22Rv1 (cell line): ENCODE data around the gene TAGLN3.

ENCODE experiments used
- H3K27ac ChIP-seq: fragments of 450-650 bp; 2 replicates; pipeline ENCODE4 v1.5.1; 2017
- ZFX ChIP-seq: fragments of 450-650 bp; IDR thresholded peaks from 2 replicates; pipeline ENCODE4 v1.6.1; 2017; ENCODE audit warnings: antibody characterized with exemption, borderline replicate concordance
- TF ChIP-seq, protein P1 (sequence below): fragments of 450-650 bp; IDR thresholded peaks from 2 replicates; pipeline ENCODE4 v1.5.1; 2017; ENCODE audit warnings: mild to moderate bottlenecking

The TAGLN3 gene

DNA sequence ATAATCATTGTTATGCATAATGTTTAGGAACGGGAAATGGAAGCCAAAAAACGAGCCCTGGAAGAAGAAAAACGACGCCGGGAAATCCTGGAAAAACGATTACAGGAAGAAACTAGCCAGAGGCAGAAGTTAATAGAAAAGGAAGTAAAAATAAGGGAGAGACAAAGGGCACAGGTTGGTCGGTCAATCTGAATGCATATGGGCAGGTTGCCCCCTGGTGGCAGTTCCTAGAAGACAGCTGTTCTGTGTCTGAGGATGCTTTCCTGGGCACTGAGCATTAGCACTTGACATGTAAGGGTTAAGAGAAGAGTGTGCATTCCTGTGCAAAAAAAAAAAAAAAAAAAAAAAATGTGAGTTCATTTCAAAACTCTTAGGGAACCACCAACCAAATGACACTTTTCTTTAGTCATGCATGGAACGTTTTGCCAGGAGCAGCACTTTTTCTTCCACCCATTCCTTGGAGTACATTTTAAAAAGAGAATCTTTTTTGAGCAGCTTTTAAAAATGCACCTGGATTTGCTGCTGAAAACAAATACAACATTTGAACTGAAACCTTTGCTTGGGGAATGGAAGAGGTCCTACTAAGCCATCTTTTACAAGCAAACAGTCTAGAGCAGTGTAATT lies 31.0 kb upstream of the TAGLN3 start:
- no peak for TF ChIP-seq ZFX
- TF ChIP-seq, protein P1, sequence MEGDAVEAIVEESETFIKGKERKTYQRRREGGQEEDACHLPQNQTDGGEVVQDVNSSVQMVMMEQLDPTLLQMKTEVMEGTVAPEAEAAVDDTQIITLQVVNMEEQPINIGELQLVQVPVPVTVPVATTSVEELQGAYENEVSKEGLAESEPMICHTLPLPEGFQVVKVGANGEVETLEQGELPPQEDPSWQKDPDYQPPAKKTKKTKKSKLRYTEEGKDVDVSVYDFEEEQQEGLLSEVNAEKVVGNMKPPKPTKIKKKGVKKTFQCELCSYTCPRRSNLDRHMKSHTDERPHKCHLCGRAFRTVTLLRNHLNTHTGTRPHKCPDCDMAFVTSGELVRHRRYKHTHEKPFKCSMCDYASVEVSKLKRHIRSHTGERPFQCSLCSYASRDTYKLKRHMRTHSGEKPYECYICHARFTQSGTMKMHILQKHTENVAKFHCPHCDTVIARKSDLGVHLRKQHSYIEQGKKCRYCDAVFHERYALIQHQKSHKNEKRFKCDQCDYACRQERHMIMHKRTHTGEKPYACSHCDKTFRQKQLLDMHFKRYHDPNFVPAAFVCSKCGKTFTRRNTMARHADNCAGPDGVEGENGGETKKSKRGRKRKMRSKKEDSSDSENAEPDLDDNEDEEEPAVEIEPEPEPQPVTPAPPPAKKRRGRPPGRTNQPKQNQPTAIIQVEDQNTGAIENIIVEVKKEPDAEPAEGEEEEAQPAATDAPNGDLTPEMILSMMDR: peak; percentile 88
- H3K27ac ChIP-seq: no peak overlapping the region

DNA sequence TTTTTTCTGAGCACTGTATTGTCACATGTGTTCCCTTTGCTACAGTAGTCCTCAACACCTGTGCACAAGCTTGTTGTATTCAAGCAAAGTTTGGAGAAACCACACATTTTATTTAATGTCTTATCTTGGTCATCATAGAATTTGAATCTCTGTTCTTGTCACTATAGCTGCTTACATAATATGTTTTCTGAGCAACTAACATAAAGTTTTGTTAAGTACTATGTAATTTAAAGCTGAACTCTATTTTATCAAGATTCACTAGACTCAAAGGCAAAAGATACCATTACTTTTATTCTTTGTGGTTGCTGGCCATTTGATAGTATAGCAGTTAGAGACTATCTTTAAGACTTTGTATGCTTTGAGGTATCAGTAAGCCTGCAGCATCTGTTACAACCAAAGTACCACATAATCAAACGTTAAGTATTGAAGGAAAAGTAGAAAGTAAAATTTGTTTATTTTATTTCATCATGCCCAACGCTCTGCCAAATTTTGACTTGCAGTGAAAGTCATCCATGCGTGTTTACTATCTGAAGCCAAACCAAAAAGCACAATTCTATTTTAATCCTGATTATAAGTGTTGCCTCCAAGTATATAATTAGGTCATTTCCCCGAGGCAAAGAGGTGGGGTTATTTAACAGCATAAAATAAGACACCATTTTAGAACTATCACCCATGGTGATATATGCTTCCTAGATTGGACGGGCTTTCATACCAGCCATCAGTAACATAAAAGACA lies 30.2 kb upstream of the TAGLN3 start:
- no peak overlapping the region for H3K27ac ChIP-seq
- TF ChIP-seq ZFX: no peak
- TF ChIP-seq, protein P1: no peak

DNA sequence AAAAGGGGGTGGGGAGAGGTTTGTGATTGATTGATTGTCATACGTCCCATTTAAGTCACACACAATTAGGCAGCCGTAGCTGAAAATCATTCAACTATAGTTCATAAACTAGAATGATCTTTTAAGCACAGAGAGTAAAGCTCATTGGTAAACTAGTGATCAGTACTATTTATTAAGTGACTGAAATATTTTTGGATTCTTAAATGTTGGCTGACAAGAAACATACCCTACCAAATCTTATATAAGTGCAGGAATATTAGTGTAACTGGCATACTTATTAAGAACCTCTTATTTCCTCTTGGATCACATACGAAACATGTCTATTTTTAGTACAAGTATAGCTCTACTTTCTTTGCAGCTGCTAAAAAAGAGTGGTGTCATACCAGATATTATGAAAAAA lies 28.3 kb upstream of the TAGLN3 start:
- TF ChIP-seq ZFX: no peak
- TF ChIP-seq, protein P1: no peak
- H3K27ac ChIP-seq: no peak overlapping the region

DNA sequence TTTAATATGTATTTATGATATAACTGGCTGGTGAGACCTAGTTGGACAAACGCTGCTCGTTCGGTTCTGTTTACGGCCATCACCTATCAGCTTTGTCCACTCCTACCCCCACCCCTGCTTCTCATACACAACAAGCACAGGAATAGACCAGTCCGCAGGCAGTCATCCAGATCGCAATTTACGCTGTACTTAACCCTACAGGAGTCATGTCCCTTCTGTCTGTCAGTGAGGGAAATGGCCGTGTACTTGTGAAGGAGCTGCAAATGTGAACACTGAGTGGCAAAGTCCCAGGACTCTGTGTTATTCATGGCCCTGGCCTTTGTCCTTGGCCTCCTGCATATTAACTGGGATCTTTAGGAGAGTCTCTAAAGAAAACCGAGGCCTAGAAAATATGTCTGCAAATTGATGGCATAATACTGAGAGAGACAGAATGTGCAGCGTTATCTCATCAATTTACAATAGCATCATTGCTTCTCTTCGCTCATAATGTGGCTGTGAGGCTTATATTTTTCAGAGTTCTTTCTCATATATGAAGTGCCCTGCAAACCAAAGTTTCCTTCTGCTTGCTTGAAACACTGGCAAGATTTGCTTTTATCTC lies 27.1 kb upstream of the TAGLN3 start:
- no peak overlapping the region for H3K27ac ChIP-seq
- TF ChIP-seq, protein P1: no peak
- no peak for TF ChIP-seq ZFX

DNA sequence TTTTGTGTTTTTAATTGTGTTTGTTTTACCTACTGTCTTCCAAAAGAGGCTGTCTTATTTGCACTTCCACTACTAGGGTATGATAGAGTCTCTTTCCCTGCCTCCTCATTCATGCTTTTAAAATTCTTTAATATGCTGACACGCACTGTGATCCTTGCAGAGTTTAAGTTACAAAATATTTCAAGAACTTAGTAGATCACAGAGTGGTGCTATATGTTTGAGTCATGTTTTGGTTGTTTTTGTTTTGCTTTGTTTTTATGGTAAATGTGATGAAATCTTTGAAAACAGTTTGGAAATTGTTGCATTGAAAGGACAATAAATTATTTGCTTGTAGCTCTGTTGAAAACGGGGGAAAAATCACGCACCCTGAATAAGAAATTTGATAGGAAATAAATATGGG lies 25.8 kb upstream of the TAGLN3 start:
- TF ChIP-seq, protein P1: no peak
- TF ChIP-seq ZFX: no peak
- no peak overlapping the region for H3K27ac ChIP-seq

DNA sequence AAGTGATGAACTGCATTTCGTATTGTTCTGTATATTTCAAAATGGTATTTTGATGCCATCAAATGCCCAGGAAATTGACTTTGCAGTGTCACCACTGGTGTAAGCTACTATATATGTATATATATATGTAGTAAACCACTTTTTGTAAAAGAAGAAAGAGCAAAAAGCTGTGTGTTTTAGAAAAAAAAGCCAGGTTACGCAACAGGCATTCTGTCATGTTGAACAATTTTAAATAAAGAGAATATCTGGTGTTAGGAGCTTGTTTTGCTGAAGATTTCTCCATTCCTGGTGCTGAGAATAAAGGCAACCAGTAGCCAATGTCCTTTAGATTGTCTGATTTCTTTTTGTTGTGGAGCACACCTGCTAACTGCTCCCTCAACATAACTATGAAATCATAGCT lies 23.6 kb upstream of the TAGLN3 start:
- no peak overlapping the region for H3K27ac ChIP-seq
- TF ChIP-seq ZFX: no peak
- TF ChIP-seq, protein P1: no peak

DNA sequence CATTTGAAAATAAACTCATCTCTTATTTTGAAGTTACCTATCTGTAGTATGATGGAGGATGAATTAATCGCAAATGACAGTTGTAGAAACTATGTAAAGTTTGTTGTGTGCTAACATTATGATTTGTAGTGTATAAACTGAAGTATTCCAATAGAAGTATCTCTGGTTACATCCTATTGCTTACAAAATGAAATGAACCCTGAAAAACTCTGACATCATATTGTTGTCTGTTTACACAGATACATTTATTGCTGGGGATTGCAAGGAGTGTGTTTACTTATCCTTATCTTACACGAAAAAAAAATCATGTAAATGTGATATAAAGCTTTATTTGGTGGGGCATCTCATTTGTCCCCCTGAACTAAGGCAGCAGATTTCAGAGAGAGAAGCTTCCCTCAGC lies 22.5 kb upstream of the TAGLN3 start:
- no peak overlapping the region for H3K27ac ChIP-seq
- TF ChIP-seq, protein P1: no peak
- no peak for TF ChIP-seq ZFX
